Tibial artery (tissue), 4 donors: Measurements from ENCODE around the gene BRINP2.

Experiments
- DNase-seq, 2 donors: peaks; one replicate each; pipeline ENCODE4 v3.0.0-alpha.2; 2019
- H3K27ac ChIP-seq, 2 donors: fragments of 200-600 bp; sonication (generic) in 1 of 2; 1 replicate in 1 of 2; 2 replicates in 1 of 2; pipeline ENCODE4 v1.5.1; 2018 to 2019; ENCODE audit warnings: mild to moderate bottlenecking in 1 of 2
- H3K27me3 ChIP-seq, 2 donors: fragments of 200-600 bp; sonication (generic) in 1 of 2; one replicate each; pipeline versions ENCODE4 v1.5.1 to v1.6.0; 2016 to 2019
- H3K36me3 ChIP-seq, 3 donors: fragments of 200-600 bp; sonication (generic) in 2 of 3; one replicate each; pipeline ENCODE4 v1.5.1; 2016 to 2019; ENCODE audit warnings: mild to moderate bottlenecking in 2 of 3
- H3K4me1 ChIP-seq, 4 donors: fragments of 200-600 bp; sonication (generic) in 2 of 4; 1 replicate in 3 of 4; 2 replicates in 1 of 4; pipeline ENCODE4 v1.5.1; 2016 to 2019
- H3K4me3 ChIP-seq, 2 donors: fragments of 200-600 bp; sonication (generic) in 1 of 2; 1 replicate in 1 of 2; 2 replicates in 1 of 2; pipeline ENCODE4 v1.5.1; 2018 to 2019; ENCODE audit warnings: mild to moderate bottlenecking in 2 of 2
- H3K9me3 ChIP-seq, 3 donors: fragments of 200-600 bp; sonication (generic) in 1 of 3; one replicate each; pipeline ENCODE4 v1.5.1; 2016 to 2019
- CTCF ChIP-seq, 2 experiments: fragments of 200-600 bp in 1 of 2; fragments of 450-650 bp in 1 of 2; IDR thresholded peaks; one replicate each; pipeline ENCODE4 v1.5.1; 2017 to 2019; ENCODE audit warnings: antibody characterized with exemption in 2 of 2, mild to moderate bottlenecking in 1 of 2, moderate library complexity in 1 of 2
- intact Hi-C: fragments of 100-400 bp; cut with DNase I; formaldehyde crosslinking; loops from one replicate; pipeline ENCODE4 v1.15.0; 2023; ENCODE audit warnings: low total_unique reads

BRINP2 gene

GRCh38 chr1:177230228-177231016 is 59.7 kb downstream of the BRINP2 start:
- Histone ChIP-seq H3K27me3 (no peaks in the 10 kb centered on the region), H3K36me3 (no peaks in the 10 kb centered on the region), H3K4me3 (no peak overlapping the region), H3K9me3 (no peaks in the 10 kb centered on the region), H3K27ac (no peak overlapping the region), H3K4me1 (no peaks in the 10 kb centered on the region)
- intact Hi-C loops, result no loop called here
- no peak for TF ChIP-seq CTCF (IDR thresholded peaks at IDR 0.05)
- no peak for DNase-seq

- intact Hi-C loops, result no loop called here
- Histone ChIP-seq H3K27me3 (no peaks in the 10 kb centered on the region), H3K9me3 (no peaks in the 10 kb centered on the region), H3K36me3 (no peaks in the 10 kb centered on the region), H3K27ac (no peak overlapping the region), H3K4me1 (no peaks in the 10 kb centered on the region), H3K4me3 (no peak overlapping the region)
- no peak for TF ChIP-seq CTCF (IDR thresholded peaks at IDR 0.05)
- DNase-seq, result no peak
Measured at GRCh38 chr1:177235350-177235749, 64.6 kb downstream of the BRINP2 start.

- no peaks in the 10 kb centered on the region for H3K4me1 ChIP-seq
- DNase-seq, result no peak
- intact Hi-C loops, result no loop called here
- H3K9me3 ChIP-seq, result no peaks in the 10 kb centered on the region
- no peaks in the 10 kb centered on the region for H3K36me3 ChIP-seq
- H3K27me3 ChIP-seq, result no peaks in the 10 kb centered on the region
- no peak overlapping the region for H3K4me3 ChIP-seq
- no peak for TF ChIP-seq CTCF (IDR thresholded peaks at IDR 0.05)
- H3K27ac ChIP-seq, result no peak overlapping the region
Measured at GRCh38 chr1:177236962-177237361, 66.2 kb downstream of the BRINP2 start.

- H3K36me3 ChIP-seq, result no peaks in the 10 kb centered on the region
- no peak for TF ChIP-seq CTCF (IDR thresholded peaks at IDR 0.05)
- no peak for DNase-seq
- H3K4me3 ChIP-seq, result no peak overlapping the region
- no peak overlapping the region for H3K27ac ChIP-seq
- H3K9me3 ChIP-seq, result no peaks in the 10 kb centered on the region
- intact Hi-C loops, result no loop called here
- H3K27me3 ChIP-seq, result no peaks in the 10 kb centered on the region
- no peaks in the 10 kb centered on the region for H3K4me1 ChIP-seq
Measured at GRCh38 chr1:177238967-177239366, 68.2 kb downstream of the BRINP2 start.

GRCh38 chr1:177239792-177240191 is 69.0 kb downstream of the BRINP2 start:
- Histone ChIP-seq H3K36me3 (no peaks in the 10 kb centered on the region), H3K27me3 (no peaks in the 10 kb centered on the region), H3K27ac (no peak overlapping the region), H3K4me3 (no peak overlapping the region), H3K9me3 (no peaks in the 10 kb centered on the region), H3K4me1 (no peaks in the 10 kb centered on the region)
- intact Hi-C loops, result no loop called here
- TF ChIP-seq CTCF (IDR thresholded peaks at IDR 0.05), result no peak
- no peak for DNase-seq
